CD4-positive, alpha-beta T cell treated with Interleukin-1 beta for 1 hour (primary cell): ENCODE results near the gene LARP4B.
A peak's percentile ranks its signal among the peaks of the same experiment; 100 is the strongest.
"Not testable (repeated sequence)": the region's sequence is repeated elsewhere in the genome, so short reads cannot be mapped to it uniquely, and the experiment has no call there.

Experiments used
- DNase-seq, 2 donors: peaks; one replicate each; pipeline ENCODE4 v3.0.0-alpha.2; 2020 to 2022

The LARP4B gene

DNA sequence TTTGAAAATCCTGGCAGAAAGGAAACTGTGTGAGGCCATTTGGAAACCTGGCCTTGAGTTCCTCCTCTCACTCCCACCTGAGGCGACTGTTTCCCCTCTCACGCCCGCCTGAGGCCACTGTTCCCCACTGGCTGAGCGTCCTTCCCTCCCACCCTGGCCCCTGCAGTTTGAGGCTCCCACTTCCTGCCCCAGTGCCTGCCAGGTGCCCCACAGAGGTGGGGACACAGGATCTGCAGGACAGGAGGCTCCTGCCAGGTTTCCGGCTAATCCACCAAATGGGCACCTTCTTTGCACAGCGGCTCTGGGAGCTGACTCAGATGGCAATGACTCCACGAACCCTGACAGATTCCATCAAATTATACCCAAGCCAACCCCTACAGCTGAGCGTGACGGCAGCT, 24.3 kb upstream of the LARP4B start:
- DNase-seq, result no peak

GRCh38 chr10:955127-955819, 23.8 kb upstream of the LARP4B start:
- DNase-seq, result no peak

DNA sequence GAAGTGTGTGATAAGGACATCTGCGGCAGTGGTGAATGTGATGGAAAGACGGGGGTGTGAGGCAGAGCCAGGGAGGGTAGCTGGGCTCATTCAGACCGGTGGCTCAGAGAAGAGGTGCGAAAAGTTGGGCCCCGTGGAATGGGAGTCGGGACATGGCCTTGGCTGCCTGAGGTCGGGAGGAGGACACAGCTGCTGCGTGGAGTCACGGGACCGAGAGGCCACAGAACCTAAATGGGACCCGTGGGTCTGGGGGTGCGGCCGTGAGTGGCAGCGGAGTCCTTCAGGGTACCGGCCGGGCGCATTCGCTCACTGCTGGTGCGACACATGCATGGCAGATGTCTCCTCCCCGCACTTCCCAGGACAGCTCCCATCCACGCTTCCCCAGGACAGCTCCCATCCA, 22.9 kb upstream of the LARP4B start:
- no peak for DNase-seq

DNA sequence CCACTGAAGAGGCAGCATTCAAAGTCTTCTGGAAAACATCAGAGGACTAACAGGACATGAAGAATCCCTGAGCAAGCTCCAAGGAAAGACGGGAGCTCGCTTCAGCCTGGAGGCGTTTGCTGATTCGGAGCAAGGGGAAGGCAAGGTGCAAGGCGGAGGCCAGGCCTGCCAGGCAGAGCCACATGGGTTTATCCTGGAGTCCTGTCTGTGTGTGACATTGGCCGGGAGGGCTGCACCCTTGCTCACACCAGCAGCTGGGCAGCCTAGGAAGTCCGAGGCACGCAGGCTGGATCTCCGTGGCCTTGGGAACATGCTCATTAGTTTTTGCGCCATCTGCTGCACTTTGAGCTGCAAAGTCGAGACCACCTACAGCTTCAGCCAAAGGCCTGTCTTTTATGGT, 22.3 kb upstream of the LARP4B start:
- no peak for DNase-seq

DNA sequence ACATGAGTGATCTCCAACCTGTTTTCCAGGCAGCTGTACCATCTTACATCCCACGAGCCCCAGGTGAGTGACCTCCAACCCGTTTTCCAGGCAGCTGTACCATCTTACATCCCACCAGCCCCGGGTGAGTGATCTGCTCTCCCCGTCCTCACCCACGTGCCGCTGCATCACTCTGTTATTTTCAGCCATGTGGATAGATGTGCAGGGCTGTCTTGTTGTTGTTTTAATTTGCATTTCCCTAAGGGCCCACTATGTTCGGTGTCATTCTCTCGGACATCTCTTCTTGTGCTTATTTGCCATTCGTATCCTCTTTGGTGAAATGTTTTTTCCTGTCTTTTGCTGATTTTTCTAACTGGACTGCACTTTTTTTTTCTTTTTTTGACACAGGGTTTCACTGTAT, 17.9 kb upstream of the LARP4B start:
- DNase-seq, result no peak

DNA sequence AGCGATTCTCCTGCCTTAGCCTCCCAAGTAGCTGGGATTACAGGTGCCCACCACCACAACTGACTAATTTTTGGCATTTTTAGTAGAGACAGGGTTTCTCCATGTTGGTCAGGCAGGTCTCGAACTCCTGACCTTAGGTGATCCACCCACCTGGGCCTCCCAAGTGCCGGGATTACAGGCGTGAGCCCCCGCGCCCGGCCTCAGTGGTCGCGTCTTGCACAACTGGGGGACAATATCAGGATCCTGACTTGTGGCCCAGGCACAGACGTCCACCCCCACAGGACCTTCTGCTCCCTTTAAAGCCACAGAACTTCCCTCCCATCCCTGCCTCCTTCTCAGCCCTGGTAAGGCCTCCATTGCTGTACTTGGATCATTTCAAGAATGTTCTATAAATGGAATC, 16.8 kb upstream of the LARP4B start:
- no peak for DNase-seq

- DNase-seq, result no peak
Observed at GRCh38 chr10:947881-948280, 16.4 kb upstream of the LARP4B start.

- no peak for DNase-seq
Observed at GRCh38 chr10:947051-947450, 15.5 kb upstream of the LARP4B start.

GRCh38 chr10:945778-946177, 14.3 kb upstream of the LARP4B start:
- DNase-seq, result no peak

- peak; percentile 22 to 80 for DNase-seq
Observed at GRCh38 chr10:944034-944831, 12.7 kb upstream of the LARP4B start.

DNA sequence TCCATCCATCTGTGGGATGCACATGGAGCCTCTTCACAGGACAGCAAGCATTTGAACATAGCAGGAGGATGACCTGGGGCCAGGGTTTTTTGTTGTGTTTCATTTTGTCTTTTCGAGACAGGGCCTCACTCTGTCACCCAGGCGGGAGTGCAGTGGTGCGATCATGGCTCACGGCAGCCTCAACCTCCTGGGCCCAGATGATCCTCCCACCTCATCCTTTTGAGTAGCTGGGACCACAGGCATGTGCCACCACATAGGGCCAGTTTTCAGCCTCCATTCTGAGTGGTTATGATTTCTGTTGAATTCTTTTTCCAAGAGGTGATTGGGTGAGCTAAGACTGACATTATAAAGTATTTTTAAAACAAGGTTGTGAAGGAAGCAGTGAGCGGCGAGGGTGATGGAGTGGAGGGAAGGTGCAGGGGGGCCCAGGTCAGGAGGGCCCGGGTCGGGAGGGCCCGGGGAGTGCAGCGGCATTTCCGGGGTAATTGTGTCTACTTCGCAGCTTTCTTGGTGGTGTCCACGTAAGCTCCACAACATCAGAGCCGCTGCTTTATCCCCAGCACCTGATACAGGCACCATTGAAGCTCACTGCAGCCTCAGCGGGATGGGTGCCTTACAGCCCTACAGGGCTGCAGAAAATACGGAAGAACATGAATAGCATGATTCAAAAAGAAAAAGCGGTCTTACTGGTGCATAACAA, 12.0 kb upstream of the LARP4B start:
- no peak for DNase-seq

GRCh38 chr10:938941-939678, 7.6 kb upstream of the LARP4B start:
- no peak for DNase-seq

DNA sequence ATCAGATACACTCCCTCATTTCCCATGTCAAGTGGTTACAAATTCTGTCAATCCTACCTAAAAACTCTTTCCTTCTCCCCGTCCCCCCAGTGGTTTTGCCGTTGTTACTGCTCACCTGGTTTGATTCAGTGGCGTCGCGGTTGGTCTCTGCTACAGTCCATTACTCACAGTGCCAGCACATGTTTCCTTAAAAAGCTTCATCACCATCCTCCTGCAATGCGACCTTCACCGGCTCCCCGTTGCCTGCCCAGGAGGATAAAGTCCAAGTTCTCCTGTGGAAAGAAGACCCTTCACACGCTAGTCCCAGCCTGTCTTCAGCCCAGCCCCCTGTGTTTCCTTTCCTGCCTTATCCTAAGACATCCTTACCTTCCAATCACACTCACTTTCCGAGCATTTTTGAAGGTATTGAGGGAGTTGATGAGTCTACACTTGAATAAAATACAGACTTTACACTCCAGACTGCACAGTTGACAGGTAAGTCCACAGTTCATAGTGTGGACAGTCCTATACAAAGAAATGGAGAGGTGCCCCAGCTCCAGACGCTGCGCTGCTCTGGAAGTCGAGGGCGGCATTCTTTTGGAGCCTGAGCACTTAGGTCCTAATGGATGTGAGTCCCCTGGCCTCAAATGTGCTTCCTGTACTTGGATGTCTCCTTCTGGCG, 3.4 kb upstream of the LARP4B start:
- DNase-seq, result no peak

DNA sequence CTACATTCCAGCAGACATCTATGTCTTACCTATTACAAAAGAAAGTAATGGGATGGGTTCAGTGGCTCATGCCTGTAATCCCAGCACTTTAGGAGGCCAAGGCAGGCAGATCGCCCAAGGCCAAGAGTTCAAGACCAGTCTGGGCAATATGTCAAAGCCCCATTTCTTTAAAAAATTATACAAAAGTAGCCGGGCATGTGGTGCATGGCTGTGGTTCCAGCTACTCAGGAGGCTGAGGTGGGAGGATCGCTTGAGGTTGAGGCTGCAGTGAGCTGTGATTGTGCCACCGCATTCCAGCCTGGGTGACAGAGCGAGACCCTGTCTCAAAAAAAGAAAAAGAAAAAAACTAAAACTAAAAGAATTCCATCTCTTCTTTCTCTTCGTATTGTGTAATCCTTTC, 2.7 kb upstream of the LARP4B start:
- not testable (repeated sequence) for DNase-seq

DNA sequence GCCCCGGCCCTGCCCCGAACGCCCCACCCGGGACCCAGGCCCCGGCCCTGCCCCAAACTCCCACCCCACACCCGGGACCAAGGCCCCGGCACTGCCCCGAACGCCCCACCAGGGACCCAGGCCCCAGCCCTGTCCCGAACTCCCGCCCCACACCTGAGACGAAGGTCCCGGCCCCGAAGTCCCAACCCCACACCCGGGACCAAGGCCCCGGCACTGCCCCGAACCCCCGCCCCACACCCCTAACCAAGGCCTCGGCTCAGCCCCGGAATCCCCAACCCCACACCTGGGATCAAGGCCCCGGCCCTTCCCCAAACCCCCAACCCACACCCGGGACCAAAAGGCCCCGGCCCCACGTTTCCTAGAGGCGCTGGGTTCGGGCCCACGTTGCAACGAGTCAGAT, 1.1 kb upstream of the LARP4B start:
- no peak for DNase-seq

DNA sequence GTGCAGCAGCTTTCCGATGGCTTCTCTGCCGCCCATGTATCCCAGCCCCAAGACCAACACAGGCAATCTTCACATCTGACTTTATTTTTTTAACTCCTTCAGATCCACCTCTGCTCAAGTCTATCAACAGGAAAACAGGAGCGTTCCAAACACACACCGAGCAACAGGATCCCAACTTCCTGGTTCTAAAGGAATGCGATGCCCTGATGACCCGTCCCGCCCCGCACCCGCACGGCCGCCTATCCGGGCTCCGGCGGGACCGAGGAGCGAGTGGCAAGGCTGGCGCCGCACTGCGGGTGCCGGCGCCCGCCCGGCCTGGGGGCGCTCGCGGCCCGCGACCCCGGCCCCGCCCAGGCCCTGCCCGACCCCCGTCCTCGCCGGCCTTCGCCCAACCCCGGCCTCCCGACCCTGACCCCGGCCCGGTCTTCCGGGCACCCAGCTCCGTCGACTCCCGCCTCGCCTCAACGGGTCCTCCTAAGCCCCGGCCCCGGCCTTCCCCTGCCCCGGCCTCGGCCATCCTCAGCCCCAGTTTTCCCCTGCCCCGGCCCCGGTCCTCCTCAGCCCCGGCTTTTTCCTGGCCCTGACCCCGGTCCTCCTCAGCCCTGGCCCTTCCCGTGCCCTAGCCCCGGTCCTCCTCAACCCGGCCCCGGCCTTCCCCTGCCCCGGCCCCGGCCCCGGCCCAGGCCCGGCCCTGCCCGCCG, 730 bp downstream of the LARP4B start:
- DNase-seq, result peak in 1 of 2 donors; percentile 21

- peak in 1 of 2 donors; percentile 25 for DNase-seq
Observed at GRCh38 chr10:929960-930624, 1.4 kb downstream of the LARP4B start.

DNA sequence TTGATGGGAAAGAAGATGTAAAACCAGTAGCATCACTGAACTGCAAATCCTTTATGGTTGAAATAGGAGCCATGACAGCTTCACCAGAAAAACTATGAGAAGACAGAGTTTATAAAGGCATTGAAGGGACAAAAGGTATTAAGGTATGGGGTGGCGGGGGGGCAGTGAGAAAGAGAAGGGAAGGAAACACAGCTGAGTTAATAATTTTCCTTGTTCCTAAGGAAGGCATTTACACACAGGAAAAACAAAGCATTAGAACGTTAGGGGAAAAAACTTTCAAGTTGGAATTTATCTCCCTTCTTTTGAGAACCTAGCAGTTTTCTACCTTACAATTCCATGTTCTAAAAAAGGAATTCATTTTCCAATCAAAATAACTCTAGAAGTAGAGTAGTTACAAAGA, 4.4 kb downstream of the LARP4B start:
- no peak for DNase-seq

DNA sequence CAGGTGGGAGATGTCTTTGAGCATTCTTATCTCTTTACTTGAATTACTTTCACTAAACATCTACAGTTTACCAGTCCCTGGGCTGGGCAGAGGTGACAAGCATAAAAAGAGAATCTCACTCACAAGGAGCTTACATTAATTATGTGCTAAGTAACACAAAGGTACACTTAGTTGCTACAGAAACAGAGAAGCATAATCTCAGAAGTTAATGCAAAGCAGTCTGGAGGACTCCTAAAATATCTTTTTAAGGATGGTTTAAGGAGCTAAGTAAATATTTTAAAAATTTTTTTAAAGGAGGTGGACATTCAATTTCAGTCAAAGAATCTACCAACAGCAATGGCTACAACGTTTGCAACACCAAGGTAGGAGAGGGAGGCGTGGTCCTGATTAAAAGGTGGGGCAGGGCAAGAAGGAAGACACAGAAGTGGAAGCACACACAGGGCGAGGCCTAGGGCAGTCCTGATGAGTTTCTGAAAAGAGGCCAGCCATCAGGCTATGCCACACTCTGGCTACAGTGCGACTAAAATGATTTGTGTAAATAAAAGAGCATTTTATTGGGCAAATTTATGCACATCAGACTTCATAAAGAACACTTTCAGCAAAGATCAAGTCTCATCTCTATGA, 5.3 kb downstream of the LARP4B start:
- no peak for DNase-seq

DNA sequence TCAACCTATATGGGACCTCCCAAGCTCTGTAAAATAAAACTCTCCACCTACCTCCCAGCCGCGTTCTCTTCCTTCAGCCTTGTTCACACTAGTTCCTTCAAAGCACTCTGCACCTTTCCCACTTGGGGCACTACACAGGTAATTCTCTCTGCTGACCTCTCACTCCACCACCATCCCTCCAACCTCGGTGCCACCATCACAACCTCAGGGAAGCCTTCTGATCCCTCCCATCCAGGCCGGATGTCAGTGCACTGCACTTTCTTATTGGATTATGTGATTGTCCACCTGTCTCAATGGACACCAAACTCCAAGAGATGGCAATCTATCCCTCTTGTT, 7.0 kb downstream of the LARP4B start:
- no peak for DNase-seq
